ENCODE measurements around the gene VKORC1. TPM values are rescaled to one million over a fixed set of nuclear protein-coding genes. Genes with fewer than 3 reads are reported as not detected.
A peak's percentile ranks its signal among the peaks of the same experiment; 100 is the strongest.

VKORC1 gene
- total RNA-seq, 1 experiment from 2014 or later, result 83.8 TPM

DNA sequence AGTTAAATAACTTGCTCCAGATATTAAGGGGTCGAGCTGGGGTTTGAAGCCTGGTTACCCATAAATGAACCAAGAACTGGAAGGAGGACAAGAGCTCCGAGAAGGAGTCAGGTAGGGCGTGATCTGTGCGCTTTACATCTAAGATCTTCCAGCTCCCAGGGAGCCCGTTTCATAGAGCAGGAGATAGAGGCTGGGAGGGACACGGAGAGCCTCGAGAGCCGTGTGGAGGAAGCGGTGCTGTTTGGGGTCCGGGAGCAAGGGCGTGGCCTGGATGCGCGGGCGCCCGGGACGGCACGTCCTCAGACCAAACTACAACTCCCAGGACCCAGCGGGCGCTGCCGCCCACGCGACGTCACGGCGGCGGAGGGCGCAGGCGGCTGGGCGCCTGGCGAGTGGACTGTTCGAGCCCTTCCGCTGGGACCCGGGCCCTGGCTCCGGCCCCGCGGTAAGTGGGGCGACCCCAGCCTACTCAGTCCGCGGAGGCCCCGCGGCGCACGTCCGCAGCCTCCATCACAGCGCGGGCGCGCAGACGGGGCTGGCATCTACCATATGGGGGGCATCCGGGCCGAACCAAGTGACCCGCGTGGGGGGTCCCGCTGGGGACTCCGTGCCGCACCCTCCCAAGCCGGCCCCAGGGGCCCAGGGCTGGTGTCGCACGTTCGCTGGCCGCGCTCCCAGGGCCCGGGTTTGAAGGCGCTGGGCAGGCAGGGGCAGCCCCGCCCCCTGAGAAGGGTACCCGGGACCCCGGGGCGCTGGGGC, 13.6 kb upstream of the VKORC1 start, which contains the start of gene BCKDK (continued):
- TF ChIP-seq, protein P1, sequence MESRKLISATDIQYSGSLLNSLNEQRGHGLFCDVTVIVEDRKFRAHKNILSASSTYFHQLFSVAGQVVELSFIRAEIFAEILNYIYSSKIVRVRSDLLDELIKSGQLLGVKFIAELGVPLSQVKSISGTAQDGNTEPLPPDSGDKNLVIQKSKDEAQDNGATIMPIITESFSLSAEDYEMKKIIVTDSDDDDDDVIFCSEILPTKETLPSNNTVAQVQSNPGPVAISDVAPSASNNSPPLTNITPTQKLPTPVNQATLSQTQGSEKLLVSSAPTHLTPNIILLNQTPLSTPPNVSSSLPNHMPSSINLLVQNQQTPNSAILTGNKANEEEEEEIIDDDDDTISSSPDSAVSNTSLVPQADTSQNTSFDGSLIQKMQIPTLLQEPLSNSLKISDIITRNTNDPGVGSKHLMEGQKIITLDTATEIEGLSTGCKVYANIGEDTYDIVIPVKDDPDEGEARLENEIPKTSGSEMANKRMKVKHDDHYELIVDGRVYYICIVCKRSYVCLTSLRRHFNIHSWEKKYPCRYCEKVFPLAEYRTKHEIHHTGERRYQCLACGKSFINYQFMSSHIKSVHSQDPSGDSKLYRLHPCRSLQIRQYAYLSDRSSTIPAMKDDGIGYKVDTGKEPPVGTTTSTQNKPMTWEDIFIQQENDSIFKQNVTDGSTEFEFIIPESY (IDR thresholded peaks at IDR 0.05; ENCODE audit: extremely low read depth, insufficient replicate concordance, low read length), result peak; percentile 43
- TF ChIP-seq EGR1 (IDR thresholded peaks at IDR 0.05; ENCODE audit: low read depth) (peak; percentile 98), ELF1 (IDR thresholded peaks at IDR 0.05; ENCODE audit: borderline replicate concordance, low read depth) (no peak; the same call in 1 of the 2 replicates), EZH2phosphoT487 (IDR thresholded peaks at IDR 0.05; ENCODE audit: borderline replicate concordance) (no peak)

GRCh38 chr16:31107465-31107867, 12.9 kb upstream of the VKORC1 start:
- Histone ChIP-seq H3K27ac (ENCODE audit: low read depth, low read length) (no peak overlapping the region), H3K4me3 (replicated peaks in 1 of 2; ENCODE audit: low read depth in 1 of 2, low read length in 2 of 2) (peak overlapping the region; percentile 83 to 98), H3K4me2 (ENCODE audit: low read length) (peak overlapping the region; percentile 83), H3K79me2 (ENCODE audit: insufficient read depth, low read length) (peaks cover 16% of the 10 kb centered on the region), H3K36me3 (ENCODE audit: control insufficient read depth in 1 of 2, insufficient read depth in 2 of 2, low read length in 2 of 2) (peaks cover 11 to 31% of the 10 kb centered on the region in 2 experiments), H3K9me3 (ENCODE audit: control insufficient read depth in 1 of 2, insufficient read depth in 1 of 2, low read depth in 1 of 2, low read length in 2 of 2) (no peaks in the 10 kb centered on the region), H3K4me1 (ENCODE audit: control insufficient read depth in 1 of 2, insufficient read depth in 2 of 2, low read length in 2 of 2) (peaks cover 10 to 26% of the 10 kb centered on the region in 2 experiments; a peak in 3 of 4 replicates), H4K20me1 (ENCODE audit: insufficient read depth) (no peaks in the 10 kb centered on the region), H3K9me2 (ENCODE audit: insufficient read depth) (no peaks in the 10 kb centered on the region), H2AFZ (ENCODE audit: low read depth, low read length, poor library complexity, severe bottlenecking) (no peak overlapping the region), H3K27me3 (ENCODE audit: insufficient read depth, low read length) (no peaks in the 10 kb centered on the region), H3K9ac (ENCODE audit: low read length) (peak overlapping the region; percentile 90; the same call in 1 of the 2 replicates)
- ChIA-PET RAD21 (ENCODE audit: low non-redundant PET in 1 of 2, low total read pairs in 2 of 2, uncharacterized antibody in 2 of 2, unreplicated experiment in 2 of 2) (no interaction called here), POLR2A (interaction anchor here (1.3 kb wide), 1 partner anchor 10 kb away, joined by 3 read pairs; the partner anchor contains the start of gene KAT8), CTCF (interaction anchor here (0.7 kb wide), 1 partner anchor 9 kb away, joined by 3 read pairs; no protein-coding TSS in a partner anchor)
- TF ChIP-seq JUND (IDR thresholded peaks at IDR 0.05) (no peak), CBX3 (IDR thresholded peaks at IDR 0.05; ENCODE audit: low read depth) (no peak)
- ATAC-seq (no peak), DNase-seq (ENCODE audit: low read depth, low spot score) (no peak)
- no TSS peak for BruUV-seq (replicated peaks)
- intact Hi-C loops (cut with micrococcal nuclease), result loop anchor here (5.0 kb wide), 1 partner anchor 335 kb away; the partner anchor contains the start of gene ZNF843

All from HCT116 (cell line).